Vagina (tissue), 2 donors: ENCODE data around the gene IQGAP2.

Source experiments
- POLR2A ChIP-seq, 2 donors: fragments of 450-650 bp; IDR thresholded peaks; one replicate each; pipeline ENCODE4 v1.6.1; 2017; ENCODE audit warnings: antibody characterized with exemption in 2 of 2, mild to moderate bottlenecking in 2 of 2, moderate library complexity in 2 of 2
- POLR2AphosphoS5 ChIP-seq, 2 donors: sonication (generic); formaldehyde crosslinking; IDR thresholded peaks; one replicate each; pipeline ENCODE4 v1.9.0; 2017; ENCODE audit warnings: antibody characterized with exemption in 2 of 2, mild to moderate bottlenecking in 2 of 2, low read depth in 1 of 2; ENCODE audit not compliant: insufficient read depth in 1 of 2
- TF ChIP-seq, protein P1 (sequence below), 3 experiments: fragments of 450-650 bp in 2 of 3; fragments of 200-600 bp in 1 of 3; sonication (generic) in 1 of 3; IDR thresholded peaks; one replicate each; pipeline ENCODE4 v1.5.1; 2017 to 2019; ENCODE audit warnings: antibody characterized with exemption in 3 of 3, mild to moderate bottlenecking in 2 of 3, moderate library complexity in 2 of 3

DNA sequence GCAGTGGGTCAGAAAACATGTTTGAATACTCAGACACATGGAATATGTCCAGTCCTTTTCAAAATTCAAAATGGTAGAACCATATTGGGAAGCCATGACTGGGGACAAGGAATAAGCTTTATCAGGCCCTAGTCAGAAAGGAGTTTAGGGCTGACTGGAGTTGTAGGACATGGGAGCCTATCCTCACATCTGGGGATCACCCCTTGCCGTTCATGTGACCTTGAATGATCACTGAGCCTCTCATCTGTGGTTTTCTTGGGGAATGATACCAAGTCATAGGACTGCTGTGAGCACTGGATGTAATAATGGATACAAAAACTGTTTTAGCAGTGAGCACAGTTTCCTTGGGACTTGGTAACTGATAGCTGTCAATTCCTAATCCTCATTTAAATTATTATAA, 84.7 kb downstream of the IQGAP2 start:
- TF ChIP-seq, protein P1, sequence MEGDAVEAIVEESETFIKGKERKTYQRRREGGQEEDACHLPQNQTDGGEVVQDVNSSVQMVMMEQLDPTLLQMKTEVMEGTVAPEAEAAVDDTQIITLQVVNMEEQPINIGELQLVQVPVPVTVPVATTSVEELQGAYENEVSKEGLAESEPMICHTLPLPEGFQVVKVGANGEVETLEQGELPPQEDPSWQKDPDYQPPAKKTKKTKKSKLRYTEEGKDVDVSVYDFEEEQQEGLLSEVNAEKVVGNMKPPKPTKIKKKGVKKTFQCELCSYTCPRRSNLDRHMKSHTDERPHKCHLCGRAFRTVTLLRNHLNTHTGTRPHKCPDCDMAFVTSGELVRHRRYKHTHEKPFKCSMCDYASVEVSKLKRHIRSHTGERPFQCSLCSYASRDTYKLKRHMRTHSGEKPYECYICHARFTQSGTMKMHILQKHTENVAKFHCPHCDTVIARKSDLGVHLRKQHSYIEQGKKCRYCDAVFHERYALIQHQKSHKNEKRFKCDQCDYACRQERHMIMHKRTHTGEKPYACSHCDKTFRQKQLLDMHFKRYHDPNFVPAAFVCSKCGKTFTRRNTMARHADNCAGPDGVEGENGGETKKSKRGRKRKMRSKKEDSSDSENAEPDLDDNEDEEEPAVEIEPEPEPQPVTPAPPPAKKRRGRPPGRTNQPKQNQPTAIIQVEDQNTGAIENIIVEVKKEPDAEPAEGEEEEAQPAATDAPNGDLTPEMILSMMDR (IDR thresholded peaks at IDR 0.05) = no peak
- TF ChIP-seq POLR2A (IDR thresholded peaks at IDR 0.05) (no peak), POLR2AphosphoS5 (IDR thresholded peaks at IDR 0.05; ENCODE audit: insufficient read depth in 1 of 2, low read depth in 1 of 2) (no peak)
